Thyroid gland (tissue), 4 donors: ENCODE measurements around the gene DNAH17.

Source experiments
- POLR2A ChIP-seq, 2 donors: fragments of 450-650 bp; IDR thresholded peaks; one replicate each; pipeline ENCODE4 v1.6.1; 2017; ENCODE audit warnings: antibody characterized with exemption in 2 of 2, mild to moderate bottlenecking in 2 of 2, moderate library complexity in 1 of 2
- TF ChIP-seq, protein P1 (sequence below), 6 experiments: fragments of 200-600 bp in 3 of 6; fragments of 450-650 bp in 3 of 6; sonication (generic) in 3 of 6; IDR thresholded peaks; one replicate each; pipeline ENCODE4 v1.5.1; 2016 to 2019; ENCODE audit warnings: antibody characterized with exemption in 6 of 6, mild to moderate bottlenecking in 2 of 6, inconsistent platforms in 1 of 6, moderate library complexity in 1 of 6

- no peak for TF ChIP-seq POLR2A (IDR thresholded peaks at IDR 0.05)
- TF ChIP-seq, protein P1, sequence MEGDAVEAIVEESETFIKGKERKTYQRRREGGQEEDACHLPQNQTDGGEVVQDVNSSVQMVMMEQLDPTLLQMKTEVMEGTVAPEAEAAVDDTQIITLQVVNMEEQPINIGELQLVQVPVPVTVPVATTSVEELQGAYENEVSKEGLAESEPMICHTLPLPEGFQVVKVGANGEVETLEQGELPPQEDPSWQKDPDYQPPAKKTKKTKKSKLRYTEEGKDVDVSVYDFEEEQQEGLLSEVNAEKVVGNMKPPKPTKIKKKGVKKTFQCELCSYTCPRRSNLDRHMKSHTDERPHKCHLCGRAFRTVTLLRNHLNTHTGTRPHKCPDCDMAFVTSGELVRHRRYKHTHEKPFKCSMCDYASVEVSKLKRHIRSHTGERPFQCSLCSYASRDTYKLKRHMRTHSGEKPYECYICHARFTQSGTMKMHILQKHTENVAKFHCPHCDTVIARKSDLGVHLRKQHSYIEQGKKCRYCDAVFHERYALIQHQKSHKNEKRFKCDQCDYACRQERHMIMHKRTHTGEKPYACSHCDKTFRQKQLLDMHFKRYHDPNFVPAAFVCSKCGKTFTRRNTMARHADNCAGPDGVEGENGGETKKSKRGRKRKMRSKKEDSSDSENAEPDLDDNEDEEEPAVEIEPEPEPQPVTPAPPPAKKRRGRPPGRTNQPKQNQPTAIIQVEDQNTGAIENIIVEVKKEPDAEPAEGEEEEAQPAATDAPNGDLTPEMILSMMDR (IDR thresholded peaks at IDR 0.05) = no peak
Observed at GRCh38 chr17:78575340-78575739, 1.9 kb downstream of the DNAH17 start.
